GM20000 (cell line): ENCODE data around the gene NCOR1.
"Not testable (repeated sequence)": the region's sequence is repeated elsewhere in the genome, so short reads cannot be mapped to it uniquely, and the experiment has no call there.

Experiments
- DNase-seq: peaks from one replicate; pipeline ENCODE4 v3.0.0; 2012; ENCODE audit warnings: low spot score
- TF ChIP-seq, protein P1 (sequence below): IDR thresholded peaks from 2 replicates; pipeline ENCODE4 v1.5.1; 2012; ENCODE audit warnings: mild to moderate bottlenecking, control low read depth; ENCODE audit errors: extremely low read depth, missing control alignments

NCOR1 gene

DNA sequence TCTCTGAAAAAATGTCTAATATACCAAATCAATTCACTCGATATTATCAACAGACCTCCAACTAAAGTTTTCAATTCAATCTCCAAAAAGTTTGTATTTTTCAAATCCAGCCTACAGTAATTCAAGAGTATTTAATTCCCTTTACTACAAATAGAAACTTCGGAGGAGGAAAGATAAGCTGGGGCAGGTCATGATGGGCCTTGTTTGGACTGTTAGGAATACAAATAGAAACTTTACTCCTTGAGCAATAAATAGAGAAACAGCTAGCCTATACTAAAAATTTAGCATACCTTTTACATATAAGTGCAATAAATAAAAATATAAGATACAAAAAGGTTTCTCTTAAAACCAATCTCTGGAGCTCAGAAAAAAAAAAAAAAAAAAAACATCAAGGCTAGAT, 98.2 kb downstream of the NCOR1 start:
- TF ChIP-seq, protein P1, sequence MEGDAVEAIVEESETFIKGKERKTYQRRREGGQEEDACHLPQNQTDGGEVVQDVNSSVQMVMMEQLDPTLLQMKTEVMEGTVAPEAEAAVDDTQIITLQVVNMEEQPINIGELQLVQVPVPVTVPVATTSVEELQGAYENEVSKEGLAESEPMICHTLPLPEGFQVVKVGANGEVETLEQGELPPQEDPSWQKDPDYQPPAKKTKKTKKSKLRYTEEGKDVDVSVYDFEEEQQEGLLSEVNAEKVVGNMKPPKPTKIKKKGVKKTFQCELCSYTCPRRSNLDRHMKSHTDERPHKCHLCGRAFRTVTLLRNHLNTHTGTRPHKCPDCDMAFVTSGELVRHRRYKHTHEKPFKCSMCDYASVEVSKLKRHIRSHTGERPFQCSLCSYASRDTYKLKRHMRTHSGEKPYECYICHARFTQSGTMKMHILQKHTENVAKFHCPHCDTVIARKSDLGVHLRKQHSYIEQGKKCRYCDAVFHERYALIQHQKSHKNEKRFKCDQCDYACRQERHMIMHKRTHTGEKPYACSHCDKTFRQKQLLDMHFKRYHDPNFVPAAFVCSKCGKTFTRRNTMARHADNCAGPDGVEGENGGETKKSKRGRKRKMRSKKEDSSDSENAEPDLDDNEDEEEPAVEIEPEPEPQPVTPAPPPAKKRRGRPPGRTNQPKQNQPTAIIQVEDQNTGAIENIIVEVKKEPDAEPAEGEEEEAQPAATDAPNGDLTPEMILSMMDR: no peak
- no peak for DNase-seq

DNA sequence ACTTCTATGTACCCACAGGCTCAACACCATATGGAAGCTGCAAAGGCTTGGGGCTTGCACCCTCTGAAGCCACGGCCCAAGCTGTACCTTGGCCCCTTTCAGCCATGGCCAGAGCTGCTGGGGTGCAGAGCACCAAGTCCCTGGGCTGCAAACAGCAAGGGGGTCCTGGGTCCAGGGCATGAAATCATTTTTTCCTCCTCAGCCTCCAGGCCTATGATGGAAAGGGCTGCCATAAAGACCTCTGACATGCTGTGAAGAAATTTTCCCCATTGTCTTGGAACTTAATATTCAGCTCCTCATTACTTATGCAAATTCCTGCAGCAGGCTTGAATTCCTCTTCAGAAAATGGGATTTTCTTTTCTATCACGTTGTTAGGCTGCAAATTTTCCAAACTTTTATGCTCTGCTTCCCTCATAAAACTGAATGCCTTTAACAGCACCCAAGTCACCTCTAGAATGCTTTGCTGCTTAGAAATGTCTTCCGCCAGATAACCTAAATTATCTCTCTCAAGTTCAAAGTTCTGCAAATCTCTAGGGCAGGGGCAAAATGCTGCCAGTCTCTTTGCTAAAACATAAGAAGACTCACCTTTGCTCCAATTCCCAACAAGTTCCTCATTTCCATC, 100.1 kb downstream of the NCOR1 start:
- not testable (repeated sequence) for DNase-seq

DNA sequence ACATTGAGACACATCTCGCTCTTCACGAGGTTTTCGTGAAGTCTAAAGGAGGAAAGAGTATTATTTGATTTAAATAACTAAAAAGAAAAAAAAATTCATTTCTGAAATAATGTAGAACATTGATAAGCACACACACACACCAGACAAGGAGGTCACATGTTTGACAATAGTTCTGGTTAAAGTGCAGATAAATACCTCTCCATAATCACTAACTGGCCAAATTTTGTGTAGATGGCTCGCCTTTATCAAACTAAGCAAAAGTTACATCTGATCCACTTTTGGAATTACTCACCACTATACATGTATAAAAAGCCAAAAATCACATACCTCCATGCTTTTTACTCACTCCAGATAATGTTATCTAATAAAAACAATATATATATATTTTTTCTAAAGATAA, 106.5 kb downstream of the NCOR1 start:
- TF ChIP-seq, protein P1: no peak

DNA sequence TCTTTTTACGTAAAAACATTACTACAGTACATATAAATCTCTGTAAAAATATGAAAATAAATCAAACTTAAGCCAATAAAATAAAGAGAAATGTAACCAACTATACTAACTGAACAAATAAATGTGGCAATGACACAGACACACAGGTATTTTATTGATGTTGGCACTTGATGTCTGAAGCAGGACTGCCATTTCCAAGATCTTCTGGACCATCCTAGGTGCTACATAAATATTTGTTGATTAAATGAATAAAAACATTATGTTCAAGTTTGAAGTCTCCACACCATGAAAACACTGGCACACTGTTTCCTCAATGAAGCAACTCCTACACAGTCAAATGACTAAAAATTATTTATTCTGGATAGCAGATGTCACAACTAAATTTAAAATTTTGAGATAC, 106.9 kb downstream of the NCOR1 start:
- TF ChIP-seq, protein P1: no peak
- DNase-seq: no peak

More for the DNA sequence above, 106.5 kb downstream of the NCOR1 start:
- DNase-seq: no peak

DNA sequence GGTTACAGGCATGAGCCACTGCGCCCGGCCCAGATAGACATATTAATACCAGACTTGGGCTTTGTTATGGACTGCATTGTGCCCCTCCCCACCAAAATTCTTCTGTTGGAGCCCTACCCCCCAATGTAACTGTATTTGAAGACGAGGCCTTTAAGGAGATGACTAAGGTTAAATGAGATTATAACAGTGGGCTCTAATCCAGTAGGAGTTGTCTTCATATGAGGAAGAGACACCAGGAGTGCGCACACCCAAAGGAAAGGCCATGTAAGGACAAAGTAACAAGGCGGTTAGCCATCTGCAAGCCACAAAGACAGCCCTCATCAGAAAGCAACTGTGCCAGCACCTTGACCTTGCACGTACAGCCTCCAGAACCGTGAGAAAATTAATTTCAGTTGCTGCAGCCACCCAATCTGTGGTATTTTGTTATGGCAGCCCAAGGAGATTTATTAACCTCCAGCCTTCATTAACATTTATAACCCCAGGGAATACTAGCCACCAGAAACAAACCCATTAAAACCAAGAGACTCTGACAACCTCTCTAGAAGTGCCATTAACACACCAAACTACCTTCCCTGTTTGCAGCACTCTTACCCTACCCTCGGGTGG, 108.1 kb downstream of the NCOR1 start:
- no peak for DNase-seq
- TF ChIP-seq, protein P1: no peak

DNA sequence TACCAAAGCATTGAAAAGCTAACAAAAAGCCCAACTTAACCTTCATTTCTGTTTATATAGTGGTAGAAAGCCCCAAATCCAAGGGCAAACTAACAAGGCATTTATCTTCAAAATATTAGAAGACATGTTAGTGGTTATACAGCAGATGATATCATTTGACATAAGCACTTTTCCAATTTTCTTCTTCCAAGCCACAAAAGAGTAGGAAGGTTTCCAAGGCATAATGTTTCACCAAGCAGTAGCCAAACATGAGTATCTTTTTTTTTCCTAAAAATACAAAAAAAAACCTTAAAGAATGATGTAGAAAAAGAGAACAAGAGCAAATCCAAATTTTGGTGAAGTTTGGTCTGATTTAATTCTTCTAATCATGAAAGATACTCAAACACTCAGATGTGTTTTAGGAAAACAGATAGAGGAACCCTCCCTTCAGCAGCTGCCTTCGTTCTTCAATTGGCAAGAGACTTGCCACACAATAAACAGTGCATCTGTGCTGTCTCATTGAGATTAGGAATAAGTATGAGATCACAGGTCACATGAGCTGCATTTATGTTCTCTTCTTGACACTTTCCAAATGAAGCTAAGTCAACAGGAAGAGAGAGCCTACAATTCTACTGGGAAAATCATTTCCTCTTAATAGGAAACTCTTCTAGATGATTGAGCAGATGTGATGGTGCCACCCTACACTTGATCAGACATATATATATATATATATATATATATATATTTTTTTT, 109.0 kb downstream of the NCOR1 start:
- TF ChIP-seq, protein P1: no peak
- DNase-seq: no peak

DNA sequence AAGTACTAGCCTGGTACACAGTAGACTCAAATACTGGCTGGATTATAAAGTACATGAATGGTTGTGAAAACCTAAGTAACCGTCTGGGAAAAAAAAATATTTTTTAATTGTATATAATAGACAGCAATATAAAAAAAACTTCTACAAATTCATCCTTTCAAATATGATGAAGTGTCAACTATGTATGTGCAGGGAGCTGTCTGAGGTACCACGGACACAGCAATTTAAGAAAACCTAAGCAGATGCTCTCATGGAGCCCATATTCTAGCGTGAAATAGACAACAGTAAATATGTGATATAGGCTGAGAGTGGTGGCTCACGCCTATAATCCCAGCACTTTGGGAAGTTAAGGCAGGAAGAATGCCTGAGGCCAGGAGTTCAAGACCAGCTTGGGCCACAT, 111.1 kb downstream of the NCOR1 start:
- no peak for DNase-seq
- TF ChIP-seq, protein P1: no peak
